H1 (cell line): Measurements from ENCODE around the gene CCIN. TPM values are rescaled to one million over a fixed set of nuclear protein-coding genes. Genes with fewer than 3 reads are reported as not detected.

Experiments
- CTCF ChIA-PET: fragments of 300-600 bp; sonication (Branson Sonifier 250); formaldehyde crosslinking; loops from one replicate; lab custom pipeline; 2021; ENCODE audit not compliant: partially characterized antibody; lab: Charles Lee
- POLR2A ChIA-PET: fragments of 300-600 bp; sonication (Branson Sonifier 250); formaldehyde crosslinking; loops from one replicate; lab custom pipeline; 2021; ENCODE audit warnings: inconsistent platforms; ENCODE audit not compliant: partially characterized antibody; lab: Charles Lee
- DNase-seq, 2 experiments: peaks; one replicate each; pipeline versions ENCODE4 v3.0.0 to v3.0.0-alpha.2; 2010 to 2022; ENCODE audit warnings: low spot score in 2 of 2, low read depth in 1 of 2, mixed read lengths in 1 of 2
- FAIRE-seq: peaks from 2 replicates; lab custom pipeline; 2011; peaks lifted over from hg19 to GRCh38; lab: Jason Lieb, UNC
- H2AFZ ChIP-seq: 2 replicates; pipeline ENCODE4 v1.8.1; 2012; ENCODE audit warnings: low read length, inconsistent platforms
- H2AK5ac ChIP-seq: 2 replicates; pipeline ENCODE4 v1.6.1; 2013; ENCODE audit warnings: low read depth, low read length
- H2BK120ac ChIP-seq: replicated peaks from 2 replicates; pipeline ENCODE3; 2013; ENCODE audit warnings: low read depth, low read length, inconsistent platforms
- H2BK12ac ChIP-seq: 2 replicates; pipeline ENCODE4 v1.6.1; 2013; ENCODE audit warnings: low read depth, low read length
- H2BK15ac ChIP-seq: 2 replicates; pipeline ENCODE4 v1.6.1; 2013; ENCODE audit warnings: low read length
- H2BK20ac ChIP-seq: 2 replicates; pipeline ENCODE4 v1.6.1; 2013; ENCODE audit warnings: low read length
- H2BK5ac ChIP-seq: 2 replicates; pipeline ENCODE4 v1.6.1; 2013; ENCODE audit warnings: low read depth, low read length
- H3K14ac ChIP-seq: 2 replicates; pipeline ENCODE4 v1.6.1; 2013; ENCODE audit warnings: inconsistent platforms; ENCODE audit not compliant: insufficient read length
- H3K18ac ChIP-seq: 2 replicates; pipeline ENCODE4 v1.6.1; 2013; ENCODE audit warnings: low read length; ENCODE audit errors: extremely low read depth
- H3K23ac ChIP-seq: 2 replicates; pipeline ENCODE4 v1.6.1; 2013; ENCODE audit warnings: inconsistent platforms; ENCODE audit not compliant: insufficient read length
- H3K23me2 ChIP-seq: 2 replicates; pipeline ENCODE4 v1.6.1; 2013; ENCODE audit warnings: low read depth, low read length
- H3K27ac ChIP-seq: 2 replicates; pipeline ENCODE4 v1.6.1; 2011; ENCODE audit warnings: low read depth, low read length, inconsistent platforms
- H3K27me3 ChIP-seq, 4 experiments: replicated peaks in 1 of 4; 1 replicate in 1 of 4; 2 replicates in 3 of 4; pipeline versions ENCODE4 v1.6.1 to v1.8.1; 2011 to 2013; ENCODE audit warnings: low read length in 3 of 4, mild to moderate bottlenecking in 3 of 4, inconsistent platforms in 2 of 4, mixed read lengths in 2 of 4, moderate library complexity in 1 of 4; ENCODE audit not compliant: control insufficient read depth in 3 of 4, insufficient read depth in 3 of 4; ENCODE audit errors: extremely low read depth in 1 of 4
- H3K36me3 ChIP-seq, 4 experiments: 2 replicates each; pipeline versions ENCODE4 v1.6.1 to v1.8.1; 2011 to 2013; ENCODE audit warnings: mild to moderate bottlenecking in 4 of 4, low read length in 3 of 4, moderate library complexity in 2 of 4, control low read depth in 1 of 4, inconsistent platforms in 1 of 4; ENCODE audit not compliant: insufficient read depth in 4 of 4, control insufficient read depth in 2 of 4
- H3K4ac ChIP-seq: replicated peaks from 2 replicates; pipeline ENCODE3; 2013; ENCODE audit warnings: low read length, low read depth, mixed read lengths, inconsistent platforms; ENCODE audit not compliant: insufficient read length
- H3K4me1 ChIP-seq, 4 experiments: replicated peaks in 1 of 4; 1 replicate in 1 of 4; 2 replicates in 3 of 4; pipeline versions ENCODE4 v1.6.1 to v1.8.1; 2011 to 2013; ENCODE audit warnings: low read length in 3 of 4, inconsistent platforms in 2 of 4, mixed read lengths in 1 of 4; ENCODE audit not compliant: insufficient read depth in 4 of 4, control insufficient read depth in 3 of 4
- H3K4me2 ChIP-seq, 2 experiments: 2 replicates each; pipeline versions ENCODE4 v1.6.1 to v1.8.1; 2011 to 2013; ENCODE audit warnings: low read depth in 2 of 2, low read length in 2 of 2, control low read depth in 1 of 2, inconsistent platforms in 1 of 2, mild to moderate bottlenecking in 1 of 2; ENCODE audit not compliant: insufficient read depth in 1 of 2
- H3K4me3 ChIP-seq, 4 experiments: fragments of 200-600, 300-600 bp in 1 of 4; sonication (generic), shearing (Covaris generic), sonication (Bioruptor Twin) in 1 of 4; 2 replicates each; pipeline versions ENCODE4 v1.5.1 to v1.8.1; 2011 to 2016; ENCODE audit warnings: low read length in 4 of 4, low read depth in 3 of 4, control low read depth in 2 of 4, inconsistent platforms in 2 of 4, mild to moderate bottlenecking in 2 of 4, mixed read lengths in 1 of 4, moderate library complexity in 1 of 4; ENCODE audit not compliant: insufficient read depth in 2 of 4; ENCODE audit errors: extremely low read depth in 1 of 4
- H3K56ac ChIP-seq: replicated peaks from 2 replicates; pipeline ENCODE3; 2013; ENCODE audit warnings: low read depth, mild to moderate bottlenecking, mixed read lengths, low read length, inconsistent platforms; ENCODE audit not compliant: insufficient read length
- H3K79me1 ChIP-seq: 2 replicates; pipeline ENCODE4 v1.6.1; 2013; ENCODE audit warnings: low read depth, low read length, control low read depth
- H3K79me2 ChIP-seq, 2 experiments: 2 replicates each; pipeline versions ENCODE4 v1.6.1 to v1.8.1; 2012 to 2013; ENCODE audit warnings: low read length in 2 of 2, mild to moderate bottlenecking in 2 of 2, inconsistent platforms in 1 of 2; ENCODE audit not compliant: insufficient read depth in 2 of 2, control insufficient read depth in 1 of 2
- H3K9ac ChIP-seq, 4 experiments: replicated peaks in 1 of 4; 1 replicate in 1 of 4; 2 replicates in 3 of 4; pipeline versions ENCODE4 v1.6.1 to v1.8.1; 2011 to 2013; ENCODE audit warnings: low read depth in 3 of 4, low read length in 3 of 4, control low read depth in 2 of 4, mild to moderate bottlenecking in 2 of 4, moderate library complexity in 2 of 4, inconsistent platforms in 1 of 4; ENCODE audit errors: extremely low read depth in 1 of 4
- H3K9me3 ChIP-seq, 2 experiments: 2 replicates each; pipeline versions ENCODE4 v1.6.1 to v1.8.1; 2012 to 2013; ENCODE audit warnings: mild to moderate bottlenecking in 2 of 2, moderate library complexity in 2 of 2, control low read depth in 1 of 2, inconsistent platforms in 1 of 2, low read depth in 1 of 2, low read length in 1 of 2, mixed read lengths in 1 of 2; ENCODE audit not compliant: insufficient read depth in 2 of 2
- H4K20me1 ChIP-seq, 2 experiments: replicated peaks in 1 of 2; 2 replicates each; pipeline versions ENCODE3 to v1.8.1; 2011 to 2013; ENCODE audit warnings: inconsistent platforms in 2 of 2, low read length in 2 of 2, mild to moderate bottlenecking in 1 of 2; ENCODE audit not compliant: insufficient read depth in 2 of 2, control insufficient read depth in 1 of 2
- H4K5ac ChIP-seq: 2 replicates; pipeline ENCODE4 v1.6.1; 2013; ENCODE audit warnings: low read length, low read depth, mixed read lengths, inconsistent platforms; ENCODE audit not compliant: insufficient read length
- H4K8ac ChIP-seq: 2 replicates; pipeline ENCODE4 v1.8.0; 2013; ENCODE audit warnings: mild to moderate bottlenecking, moderate library complexity, low read length, inconsistent platforms; ENCODE audit not compliant: insufficient read depth; ENCODE audit errors: extremely low read depth
- H4K91ac ChIP-seq: replicated peaks from 2 replicates; pipeline ENCODE3; 2013; ENCODE audit warnings: low read length, mixed read lengths, inconsistent platforms; ENCODE audit not compliant: insufficient read length
- ATF3 ChIP-seq: IDR thresholded peaks from 2 replicates; pipeline ENCODE4 v1.6.1; 2011; ENCODE audit warnings: low read depth, mild to moderate bottlenecking, low read length; ENCODE audit not compliant: insufficient read depth
- CEBPB ChIP-seq: IDR thresholded peaks from 2 replicates; pipeline ENCODE4 v1.6.1; 2012; ENCODE audit warnings: low read depth, low read length
- CREB1 ChIP-seq: IDR thresholded peaks from 2 replicates; pipeline ENCODE4 v1.6.1; 2012; ENCODE audit warnings: inconsistent platforms
- POLR2A ChIP-seq, 2 experiments: IDR thresholded peaks; 1 replicate in 1 of 2; 2 replicates in 1 of 2; pipeline ENCODE4 v1.6.1; 2011; ENCODE audit warnings: low read depth in 2 of 2, low read length in 2 of 2, mild to moderate bottlenecking in 2 of 2; ENCODE audit errors: control extremely low read depth in 1 of 2
- RXRA ChIP-seq: IDR thresholded peaks from 2 replicates; pipeline ENCODE4 v1.6.1; 2011; ENCODE audit warnings: low read depth, mild to moderate bottlenecking, low read length, moderate library complexity; ENCODE audit not compliant: insufficient read depth
- SAP30 ChIP-seq: fragments of 300-600 bp; sonication (generic); IDR thresholded peaks from 2 replicates; pipeline ENCODE4 v1.7.1; 2012; ENCODE audit warnings: low read length, moderate library complexity, mild to moderate bottlenecking, inconsistent platforms; ENCODE audit not compliant: insufficient read depth, insufficient replicate concordance
- SIN3A ChIP-seq, 2 experiments: IDR thresholded peaks in 1 of 2; conservative IDR thresholded peaks in 1 of 2; 2 replicates each; pipeline ENCODE4 v1.6.1; 2011 to 2012; ENCODE audit warnings: low read length in 2 of 2, improper control_type of control experiment in 1 of 2, low read depth in 1 of 2, mild to moderate bottlenecking in 1 of 2
- SIX5 ChIP-seq: IDR thresholded peaks from 2 replicates; pipeline ENCODE4 v1.6.1; 2011; ENCODE audit warnings: mild to moderate bottlenecking, low read depth, low read length
- SP1 ChIP-seq: IDR thresholded peaks from 2 replicates; pipeline ENCODE4 v1.6.1; 2011; ENCODE audit warnings: low read depth, low read length
- SRF ChIP-seq: IDR thresholded peaks from 2 replicates; pipeline ENCODE4 v1.6.1; 2011; ENCODE audit warnings: mild to moderate bottlenecking, low read depth, low read length, moderate library complexity
- TAF7 ChIP-seq: optimal IDR thresholded peaks from 2 replicates; pipeline ENCODE3; 2011; ENCODE audit warnings: low read depth, mild to moderate bottlenecking, inconsistent platforms, low read length, moderate library complexity, borderline replicate concordance
- USF2 ChIP-seq: IDR thresholded peaks from 2 replicates; pipeline ENCODE4 v1.6.1; 2011; ENCODE audit warnings: low read length, improper control_type of control experiment
- YY1 ChIP-seq: IDR thresholded peaks from 2 replicates; pipeline ENCODE4 v1.6.1; 2011; ENCODE audit warnings: low read depth, mild to moderate bottlenecking, low read length
- ZNF274 ChIP-seq: IDR thresholded peaks from 2 replicates; pipeline ENCODE4 v1.7.0; 2012; ENCODE audit warnings: low read length, borderline replicate concordance; ENCODE audit errors: extremely low read depth
- polyA plus RNA-seq, 7 experiments: library from polyadenylated mRNA; depleted of rRNA in 3 of 7; stranded (reverse) in 5 of 7; unstranded in 2 of 7; fragments of >200 nt in 5 of 7; fragments of 200-250 nt in 2 of 7; gene quantifications; 1 replicate in 5 of 7; 2 replicates in 1 of 7; 4 replicates in 1 of 7; pipeline versions ENCODE4 v1.2.1 to v1.2.3, GENCODE V29; 2011 to 2013; ENCODE audit warnings: missing spikeins in 2 of 7, mixed read lengths in 2 of 7
- total RNA-seq: library from RNA; stranded (reverse); fragmentation: NEBNext Ultra II Directional; extraction: Animal tissue kit (Norgen Biotek cat#: 25700); gene quantifications from 2 replicates; pipeline ENCODE4 v1.2.1, GENCODE V29; 2021

CCIN gene
- total and polyA plus RNA-seq, 2 of the 8 experiments (the other 6 are each of a cell fraction or from before 2014, with no cell fraction given): 0.19 to 0.21 TPM

DNA sequence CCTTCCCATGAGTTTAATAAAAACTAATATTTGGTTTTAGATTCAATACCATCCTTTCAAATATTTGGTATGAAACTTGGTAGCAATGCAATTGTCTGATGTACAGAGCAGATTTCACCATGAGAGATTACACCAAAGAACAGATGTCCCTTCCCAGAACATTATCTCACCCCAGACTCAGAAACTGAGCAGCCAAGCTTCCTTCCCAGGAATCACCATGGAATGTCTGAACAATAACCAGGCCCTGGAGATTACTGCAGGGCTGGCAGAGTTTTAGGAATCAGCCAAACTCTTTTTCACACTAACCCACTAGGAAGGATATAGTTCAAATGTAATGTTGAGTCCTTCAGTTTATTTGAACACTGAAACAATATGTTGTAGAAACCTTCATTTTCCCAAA is 45.4 kb downstream of the CCIN start:
- Histone ChIP-seq H3K23ac (no peak overlapping the region), H2BK5ac (no peak overlapping the region), H4K5ac (no peak overlapping the region), H2BK12ac (no peak overlapping the region), H3K23me2 (no peaks in the 10 kb centered on the region), H2BK15ac (no peak overlapping the region), H3K18ac (no peak overlapping the region), H3K36me3 (peaks cover 11 to 62% (median 35%) of the 10 kb centered on the region in 4 experiments), H2AK5ac (no peak overlapping the region), H3K14ac (no peak overlapping the region), H3K79me1 (peaks cover 13% of the 10 kb centered on the region), H3K4me3 (no peak overlapping the region), H3K79me2 (peaks cover 0 to 23% of the 10 kb centered on the region in 2 experiments; a peak in 2 of 4 replicates), H3K27ac (no peak overlapping the region), H2BK20ac (no peak overlapping the region), H3K9ac (no peak overlapping the region), H4K91ac (no peak overlapping the region), H2BK120ac (no peak overlapping the region), H3K4ac (no peak overlapping the region), H3K9me3 (no peaks in the 10 kb centered on the region), H3K4me2 (no peak overlapping the region), H3K27me3 (no peaks in the 10 kb centered on the region), H2AFZ (no peak overlapping the region), H4K8ac (no peak overlapping the region), H3K4me1 (no peaks in the 10 kb centered on the region), H3K56ac (no peak overlapping the region), H4K20me1 (peaks cover 8 to 25% of the 10 kb centered on the region in 2 experiments)
- POLR2A ChIA-PET: interaction anchor here (0.6 to 1.4 kb wide), 2 partner anchors 10 to 1065 kb away, joined by 3 to 5 read pairs; no protein-coding TSS in a partner anchor
- DNase-seq (no peak), FAIRE-seq (no peak)
- CTCF ChIA-PET: interaction anchor here (1.0 to 2.6 kb wide), 2 partner anchors 9 to 114 kb away, joined by 4 to 8 read pairs; no protein-coding TSS in a partner anchor
- TF ChIP-seq USF2 (no peak), TAF7 (no peak), YY1 (no peak), ATF3 (no peak), CREB1 (no peak), POLR2A (IDR thresholded peaks at IDR 0.05; ENCODE audit: control extremely low read depth in 1 of 2, low read depth in 2 of 2, low read length in 2 of 2) (no peak), RXRA (no peak), SP1 (no peak), ZNF274 (no peak), SRF (no peak), SIX5 (no peak), SAP30 (no peak), CEBPB (no peak), SIN3A (conservative IDR thresholded peaks at IDR 0.05 in 1 of 2, IDR thresholded peaks at IDR 0.05 in 1 of 2; ENCODE audit: low read depth in 1 of 2, low read length in 2 of 2) (no peak)
